ENCODE measurements around the gene ULK4.
"Not testable (repeated sequence)": the region's sequence is repeated elsewhere in the genome, so short reads cannot be mapped to it uniquely, and the experiment has no call there.

ULK4 gene

DNA sequence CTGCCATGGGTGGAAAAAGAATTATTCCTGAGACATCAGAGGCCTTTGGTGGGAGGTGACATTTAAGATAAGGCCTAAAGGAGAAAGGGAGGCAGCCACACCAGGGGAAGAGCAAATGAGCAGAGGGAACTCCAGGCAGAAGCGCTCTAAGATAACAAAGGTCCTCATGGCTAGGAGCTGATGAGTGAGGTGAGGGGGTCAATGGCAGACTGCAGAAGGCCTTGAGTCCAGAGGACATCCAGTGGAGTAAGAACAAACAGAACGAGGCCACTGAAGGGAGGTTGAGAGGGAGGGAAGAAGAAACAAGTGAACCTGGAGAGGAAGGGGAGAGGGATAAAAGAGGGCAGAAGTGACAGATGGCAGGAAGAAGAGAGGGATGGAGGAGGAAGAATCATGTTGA lies 665.3 kb downstream of the ULK4 start:
- no peak for DNase-seq

- no peak for DNase-seq
Observed at GRCh38 chr3:41295740-41296139, 666.2 kb downstream of the ULK4 start.

- DNase-seq, result no peak
Observed at GRCh38 chr3:41293169-41293681, 668.7 kb downstream of the ULK4 start.

DNA sequence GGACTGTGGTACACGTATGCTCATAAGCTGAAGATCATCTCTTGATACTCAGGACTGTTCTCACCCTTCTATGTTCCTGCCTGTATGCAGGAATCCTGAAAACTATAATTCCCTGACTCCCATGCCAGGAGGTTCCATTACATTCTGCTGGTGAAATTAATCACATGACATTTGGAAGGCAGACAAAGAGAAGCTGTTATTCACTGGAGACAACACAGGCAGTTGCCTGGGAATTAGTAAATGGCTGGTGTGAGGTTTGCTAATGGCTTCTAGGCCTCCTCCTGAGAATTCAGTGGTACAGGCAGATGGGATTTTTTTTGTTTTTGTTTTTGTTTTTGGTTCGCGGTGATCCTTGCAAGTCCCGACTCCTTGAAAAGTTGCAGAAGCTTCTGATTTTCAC lies 671.2 kb downstream of the ULK4 start:
- peak in 5 of 14 donors; percentile 2 to 20 (median 13) for DNase-seq

DNA sequence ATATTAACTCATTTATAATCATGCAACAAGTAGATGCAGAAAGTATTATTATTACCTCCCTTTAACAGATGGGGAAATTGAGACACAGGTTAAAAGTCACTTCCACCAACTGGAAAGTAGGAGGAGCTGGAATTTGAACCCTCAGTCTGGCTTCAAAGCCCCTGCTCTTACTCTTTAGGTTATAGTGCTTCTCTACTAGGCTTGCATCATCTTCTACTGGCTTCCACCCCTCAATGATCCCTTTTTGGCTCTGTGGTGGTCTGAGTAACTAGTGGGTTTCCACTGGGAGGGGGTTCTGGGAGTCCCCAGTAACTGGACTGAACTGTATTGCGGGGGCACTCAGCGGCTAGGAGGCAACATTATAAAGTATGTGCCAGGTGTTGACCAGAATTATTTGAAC lies 671.6 kb downstream of the ULK4 start:
- peak in 1 of 14 donors; percentile 13 for DNase-seq

GRCh38 chr3:41288785-41289184 lies 673.1 kb downstream of the ULK4 start:
- DNase-seq, result no peak

DNA sequence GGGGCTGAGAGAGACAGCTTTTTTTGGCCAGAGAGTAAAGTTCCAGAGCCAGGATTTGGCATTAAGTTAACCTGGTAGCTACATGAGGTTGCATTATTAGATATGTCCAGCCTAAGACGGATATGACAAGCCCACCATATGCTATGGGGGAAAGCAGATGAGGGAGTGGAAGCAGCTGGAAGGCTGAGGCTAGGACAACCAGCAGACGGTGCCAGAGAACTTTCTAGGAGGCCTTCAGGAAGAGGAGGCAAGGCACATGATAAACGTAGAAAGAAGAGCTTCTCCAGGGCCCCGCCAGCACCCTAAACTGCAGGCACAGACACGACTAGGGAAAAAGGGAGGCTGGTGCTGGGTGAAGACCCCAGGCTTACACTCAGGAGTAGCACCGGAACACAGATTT lies 675.6 kb downstream of the ULK4 start:
- no peak for DNase-seq

- not testable (repeated sequence) for DNase-seq
Observed at GRCh38 chr3:41284934-41285333, 677.0 kb downstream of the ULK4 start.

DNA sequence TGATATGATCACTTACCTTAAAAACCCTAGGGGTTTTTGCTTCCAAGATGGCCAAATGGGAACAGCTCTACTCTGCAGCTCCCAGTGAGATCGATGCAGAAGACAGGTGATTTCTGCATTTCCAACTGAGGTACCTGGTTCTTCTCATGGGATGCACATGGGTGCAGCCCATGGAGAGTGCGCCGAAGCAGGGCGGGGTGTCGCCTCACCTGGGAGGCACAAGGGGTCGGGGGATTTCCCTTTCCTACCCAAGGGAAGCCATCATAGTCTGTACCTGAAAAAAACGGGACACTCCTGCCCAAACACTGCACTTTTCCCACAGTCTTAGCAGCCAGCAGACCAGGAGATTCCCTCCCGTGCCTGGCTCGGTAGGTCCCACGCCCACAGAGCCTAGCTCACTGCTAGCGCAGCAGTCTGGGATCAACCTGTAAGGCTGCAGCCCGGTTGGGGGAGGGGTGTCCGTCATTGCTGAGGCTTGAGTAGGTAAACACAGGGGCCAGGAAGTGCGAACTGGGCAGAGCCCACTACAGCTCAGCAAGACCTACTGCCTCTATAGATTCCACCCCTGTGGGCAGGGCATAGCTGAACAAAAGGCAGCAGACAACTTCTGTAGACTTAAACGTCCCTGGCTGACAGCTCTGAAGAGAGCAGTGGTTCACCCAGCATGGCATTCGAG lies 684.0 kb downstream of the ULK4 start:
- no peak for DNase-seq

DNA sequence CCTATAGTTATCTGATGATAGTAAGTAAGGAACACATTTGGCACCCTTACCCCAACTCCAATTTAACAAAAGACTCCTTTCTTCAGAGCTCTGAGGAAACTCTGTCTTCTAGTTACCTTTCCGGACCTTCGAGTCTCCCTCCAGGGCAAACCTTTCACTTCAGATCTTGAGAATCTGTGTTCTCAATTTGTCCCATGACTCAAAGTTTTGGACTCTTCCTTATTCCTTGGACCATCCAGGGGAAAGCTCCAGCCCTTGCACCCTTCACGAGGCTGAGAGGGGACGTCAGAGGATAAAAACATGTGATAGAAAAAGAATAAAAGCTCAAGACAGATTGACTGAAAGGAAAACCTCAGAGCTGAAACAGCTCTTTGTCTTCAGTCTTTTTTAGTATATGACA lies 685.7 kb downstream of the ULK4 start:
- no peak for DNase-seq

DNA sequence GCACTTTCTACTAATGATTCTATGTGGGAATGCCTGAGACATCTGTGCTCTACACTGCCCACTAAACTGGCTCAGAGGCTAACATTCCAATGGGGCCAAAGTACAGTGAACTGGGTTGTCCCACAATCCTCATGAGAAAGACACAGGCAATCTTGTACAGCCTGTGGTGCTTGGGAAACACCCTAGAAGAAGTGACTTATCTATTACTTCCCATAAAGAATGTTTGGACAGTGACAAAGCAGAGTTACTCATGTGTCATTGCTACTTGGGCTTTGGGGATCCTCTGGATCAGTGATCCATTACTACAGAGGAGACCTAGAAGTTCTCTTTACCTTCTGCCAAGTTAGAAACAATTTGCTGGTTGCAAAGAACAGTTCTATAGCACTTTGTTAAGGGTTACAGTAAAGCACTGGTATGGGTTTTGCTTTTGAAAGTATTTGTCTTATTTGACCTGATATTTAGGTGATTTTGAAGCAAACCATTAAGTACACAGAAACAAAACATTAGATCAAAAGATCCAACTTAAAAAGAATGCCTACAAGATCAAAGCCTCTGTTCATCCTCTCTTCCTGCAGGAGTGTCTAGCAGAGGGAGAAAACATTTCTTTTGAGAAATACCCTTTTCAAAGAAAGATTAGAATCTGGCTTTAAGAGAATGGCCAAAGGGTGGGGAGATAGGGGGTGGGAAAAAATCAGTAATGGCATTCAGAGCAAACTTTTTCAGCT lies 686.8 kb downstream of the ULK4 start:
- no peak for DNase-seq

DNA sequence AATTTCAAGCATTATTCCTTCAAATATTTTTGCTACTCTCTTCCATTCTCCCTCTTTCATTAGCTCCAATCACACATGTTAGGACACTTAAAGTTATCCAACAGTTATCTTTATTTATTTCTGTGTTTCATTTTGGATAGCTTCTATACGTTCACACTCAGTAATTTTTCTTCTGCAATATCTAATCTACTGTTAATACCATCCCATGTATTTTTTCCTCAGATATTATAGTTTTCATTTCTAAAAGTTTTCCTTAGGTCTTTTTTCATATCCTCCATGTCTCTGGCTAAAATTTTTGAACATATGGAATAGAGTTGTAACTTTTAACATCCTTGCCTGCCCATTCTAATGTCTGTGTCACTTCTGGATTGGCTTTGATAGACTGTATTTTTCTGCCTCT lies 689.2 kb downstream of the ULK4 start:
- no peak for DNase-seq

GRCh38 chr3:41267975-41268640 lies 693.8 kb downstream of the ULK4 start:
- DNase-seq, result no peak

- no peak for DNase-seq
Observed at GRCh38 chr3:41265823-41266273, 696.1 kb downstream of the ULK4 start.

DNA sequence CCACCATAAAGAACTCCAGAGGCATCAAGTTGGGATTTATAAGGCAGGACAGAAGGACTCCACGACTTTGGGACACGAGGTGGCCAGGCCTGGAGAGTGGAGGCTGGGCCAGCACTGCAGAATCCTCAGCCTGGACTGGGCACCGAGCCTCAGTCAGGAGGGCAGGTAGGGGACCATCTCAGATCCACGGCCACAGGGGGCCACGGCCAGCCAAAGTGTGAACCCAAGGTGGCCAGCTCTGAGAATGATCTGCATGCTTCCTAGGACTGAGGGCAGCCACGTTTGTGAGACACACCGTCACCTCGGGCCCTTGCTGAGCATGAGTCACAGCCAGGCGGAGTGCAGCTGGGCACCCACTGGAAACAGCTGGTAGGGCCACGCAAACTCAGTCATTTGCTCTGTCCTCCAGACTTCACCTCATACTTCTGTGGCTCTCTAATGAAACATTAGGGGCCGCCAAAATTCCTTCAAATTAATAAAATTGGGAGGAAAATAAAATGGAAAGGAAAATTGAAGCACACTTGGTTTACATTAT lies 696.8 kb downstream of the ULK4 start:
- no peak for DNase-seq

DNA sequence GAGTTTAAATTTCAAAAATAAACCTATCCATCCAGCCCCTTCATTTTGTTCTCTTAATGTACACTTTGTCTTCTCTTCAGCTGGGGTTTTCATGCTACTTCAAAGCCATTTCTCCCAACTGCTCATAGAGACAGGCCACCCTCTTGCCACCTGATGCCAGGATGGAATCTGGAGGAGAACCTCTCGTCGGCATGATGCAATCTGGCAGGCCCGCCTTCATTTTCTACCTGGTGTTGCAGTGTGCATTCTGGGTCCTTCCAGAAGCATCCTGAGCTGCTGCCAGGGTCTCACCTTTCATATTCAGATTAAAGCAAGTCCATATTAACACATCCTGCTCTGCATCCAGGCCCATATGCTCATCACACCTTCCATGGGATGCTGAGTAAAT lies 701.8 kb downstream of the ULK4 start:
- no peak for DNase-seq

- no peak for DNase-seq
Observed at GRCh38 chr3:41259449-41260062, 702.3 kb downstream of the ULK4 start.

GRCh38 chr3:41258239-41258800 lies 703.6 kb downstream of the ULK4 start:
- DNase-seq, result no peak

DNA sequence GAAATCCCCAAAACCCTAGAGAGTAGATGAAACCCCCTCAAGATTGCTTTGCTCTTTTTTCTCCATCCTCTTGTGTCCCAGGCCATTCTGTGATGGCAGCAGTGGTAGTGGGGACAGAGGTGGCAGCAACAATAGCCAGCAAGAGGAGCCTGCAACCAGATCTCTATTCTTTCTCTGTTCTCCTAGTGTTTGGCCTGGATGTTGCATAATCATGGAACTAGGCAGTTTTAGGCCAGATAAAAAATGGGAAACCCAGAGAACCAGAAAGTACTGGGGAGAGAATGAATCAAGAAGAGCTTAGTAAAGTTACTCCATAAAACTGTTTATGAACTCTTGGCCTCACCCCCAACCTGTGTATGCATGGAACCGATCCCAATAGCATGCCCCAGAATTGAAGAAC lies 710.3 kb downstream of the ULK4 start:
- no peak for DNase-seq

GRCh38 chr3:41250825-41251224 lies 711.1 kb downstream of the ULK4 start:
- DNase-seq, result no peak

GRCh38 chr3:41249318-41249717 lies 712.6 kb downstream of the ULK4 start:
- no peak for DNase-seq

DNA sequence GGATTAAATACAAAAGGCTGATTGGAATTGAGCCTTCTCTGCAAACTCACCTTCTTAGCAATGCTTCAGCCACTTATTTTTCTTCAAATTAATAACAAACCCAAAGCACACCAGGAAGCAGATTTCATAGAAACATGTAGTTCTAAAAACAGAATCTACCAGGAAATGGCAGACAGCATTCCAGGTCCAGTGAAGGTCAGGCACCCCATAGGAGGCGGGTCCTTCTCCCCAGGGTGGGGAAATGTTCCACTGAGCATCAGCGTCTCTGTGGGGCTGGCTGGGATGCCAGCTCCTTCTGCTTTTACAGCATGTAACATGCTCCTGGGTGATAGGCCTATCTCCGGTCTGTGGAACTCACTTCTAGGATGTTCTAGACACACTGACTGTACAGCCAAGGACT lies 713.4 kb downstream of the ULK4 start:
- DNase-seq, result no peak
